Endothelial cell of umbilical vein (primary cell): Measurements from ENCODE around the gene SLC11A2. TPM values are rescaled to one million over a fixed set of nuclear protein-coding genes. Genes with fewer than 3 reads are reported as not detected.

Source experiments
- BruUV-seq: library from RNA; stranded (reverse); fragments of 400-500 nt; replicated peaks from 2 replicates; lab custom pipeline; 2021; lab: Mats Ljungman, UMichigan
- CTCF ChIA-PET: fragments of 300-600, 350-600 bp; sonication (Branson Sonifier 250); formaldehyde crosslinking; loops from one replicate; lab custom pipeline; 2021; ENCODE audit warnings: antibody characterized with exemption, inconsistent platforms; lab: Charles Lee
- POLR2A ChIA-PET: fragments of 300-600, 350-600 bp; sonication (Branson Sonifier 250); formaldehyde crosslinking; loops from one replicate; lab custom pipeline; 2021; ENCODE audit warnings: antibody characterized with exemption, inconsistent platforms; lab: Charles Lee
- DNase-seq: peaks from one replicate; pipeline ENCODE4 v3.0.0-alpha.2; 2011; ENCODE audit warnings: low read depth, low spot score
- FAIRE-seq: peaks from 2 replicates; lab custom pipeline; 2011; peaks lifted over from hg19 to GRCh38; lab: Jason Lieb, UNC
- H2AFZ ChIP-seq: 2 replicates; pipeline ENCODE4 v1.6.0; 2012; ENCODE audit warnings: low read depth, low read length, control low read depth, inconsistent platforms
- H3K27ac ChIP-seq: 2 replicates; pipeline ENCODE4 v1.5.1; 2011; ENCODE audit warnings: low read depth, mild to moderate bottlenecking, control low read depth, low read length, moderate library complexity; ENCODE audit not compliant: insufficient read depth
- H3K27me3 ChIP-seq, 2 experiments: 2 replicates each; pipeline versions ENCODE4 v1.6.0 to v1.6.1; 2011; ENCODE audit warnings: low read length in 2 of 2, mixed read lengths in 1 of 2; ENCODE audit not compliant: control insufficient read depth in 2 of 2, insufficient read depth in 2 of 2
- H3K36me3 ChIP-seq, 2 experiments: 2 replicates in 1 of 2; 3 replicates in 1 of 2; pipeline ENCODE4 v1.5.1; 2011; ENCODE audit warnings: low read length in 2 of 2, mild to moderate bottlenecking in 1 of 2, moderate library complexity in 1 of 2; ENCODE audit not compliant: control insufficient read depth in 2 of 2, insufficient read depth in 2 of 2; ENCODE audit errors: extremely low read depth in 1 of 2
- H3K4me1 ChIP-seq: 3 replicates; pipeline ENCODE4 v1.5.1; 2011; ENCODE audit warnings: mild to moderate bottlenecking, low read length; ENCODE audit not compliant: control insufficient read depth, insufficient read depth; ENCODE audit errors: extremely low read depth
- H3K4me2 ChIP-seq: 2 replicates; pipeline ENCODE4 v1.6.1; 2011; ENCODE audit warnings: low read length, control low read depth, mixed read lengths; ENCODE audit not compliant: insufficient read depth
- H3K4me3 ChIP-seq, 3 experiments: fragments of 200-600 bp in 1 of 3; sonication (generic), shearing (Covaris generic) in 1 of 3; replicated peaks in 1 of 3; 2 replicates each; pipeline ENCODE4 v1.5.1; 2011 to 2016; ENCODE audit warnings: control low read depth in 3 of 3, low read length in 3 of 3, mild to moderate bottlenecking in 2 of 3, inconsistent platforms in 1 of 3, low read depth in 1 of 3, moderate library complexity in 1 of 3; ENCODE audit not compliant: insufficient read depth in 1 of 3
- H3K79me2 ChIP-seq: 2 replicates; pipeline ENCODE4 v1.6.0; 2012; ENCODE audit warnings: low read length, inconsistent platforms; ENCODE audit not compliant: control insufficient read depth, insufficient read depth
- H3K9ac ChIP-seq: replicated peaks from 2 replicates; pipeline ENCODE3; 2011; ENCODE audit warnings: low read length, control low read depth; ENCODE audit not compliant: insufficient read depth; ENCODE audit errors: extremely low read depth
- H3K9me1 ChIP-seq: replicated peaks from 3 replicates; pipeline ENCODE4 v1.6.0; 2011; ENCODE audit warnings: mild to moderate bottlenecking, low read length; ENCODE audit not compliant: control insufficient read depth, insufficient read depth; ENCODE audit errors: extremely low read depth
- H3K9me3 ChIP-seq: replicated peaks from 2 replicates; pipeline ENCODE4 v1.5.1; 2012; ENCODE audit warnings: low read length, inconsistent platforms; ENCODE audit not compliant: control insufficient read depth, insufficient read depth
- H4K20me1 ChIP-seq: replicated peaks from 2 replicates; pipeline ENCODE3; 2011; ENCODE audit warnings: mild to moderate bottlenecking, low read length; ENCODE audit not compliant: control insufficient read depth, insufficient read depth; ENCODE audit errors: extremely low read depth
- EZH2 ChIP-seq: IDR thresholded peaks from 2 replicates; pipeline ENCODE4 v1.6.1; 2012; ENCODE audit warnings: borderline replicate concordance, low read depth, mild to moderate bottlenecking, moderate library complexity, low read length, inconsistent platforms; ENCODE audit not compliant: severe bottlenecking
- FOS ChIP-seq: IDR thresholded peaks from 2 replicates; pipeline ENCODE4 v1.6.1; 2011; ENCODE audit warnings: mild to moderate bottlenecking, low read length, moderate library complexity, borderline replicate concordance; ENCODE audit not compliant: insufficient read depth
- GATA2 ChIP-seq: IDR thresholded peaks from 2 replicates; pipeline ENCODE4 v1.7.0; 2011; ENCODE audit warnings: low read depth, mild to moderate bottlenecking, moderate library complexity, mixed read lengths, low read length; ENCODE audit not compliant: insufficient read length, insufficient read depth
- JUN ChIP-seq: IDR thresholded peaks from 2 replicates; pipeline ENCODE4 v1.6.1; 2011; ENCODE audit warnings: borderline replicate concordance, low read depth; ENCODE audit not compliant: insufficient read length, insufficient read depth
- MYC ChIP-seq: IDR thresholded peaks from one replicate; pipeline ENCODE4 v1.6.1; 2011; ENCODE audit warnings: mild to moderate bottlenecking, low read depth, low read length
- POLR2A ChIP-seq: IDR thresholded peaks from 2 replicates; pipeline ENCODE4 v1.6.1; 2012; ENCODE audit warnings: low read depth, mild to moderate bottlenecking, control low read depth, low read length
- POLR2AphosphoS5 ChIP-seq: IDR thresholded peaks from 2 replicates; pipeline ENCODE4 v1.6.1; 2012; ENCODE audit warnings: low read depth, mild to moderate bottlenecking, control low read depth, low read length, moderate library complexity; ENCODE audit not compliant: insufficient read depth
- dilution Hi-C: fragments of 300-500 bp; cut with MboI; formaldehyde crosslinking; loops from one replicate; pipeline ENCODE4 v1.15.0; 2019; ENCODE audit warnings: low sequenced_read_pairs; ENCODE audit not compliant: extremely low pct_ligation_motif_present
- intact Hi-C: fragments of 100-400 bp; cut with micrococcal nuclease; formaldehyde crosslinking; loops from one replicate; pipeline ENCODE4 v1.10.0; 2022
- polyA plus RNA-seq, 4 experiments: library from polyadenylated mRNA; depleted of rRNA in 3 of 4; stranded (reverse) in 3 of 4; unstranded in 1 of 4; fragments of >200 nt; gene quantifications; 2 replicates each; pipeline versions ENCODE4 v1.2.1 to v1.2.3, GENCODE V29; 2011 to 2012; ENCODE audit warnings: missing spikeins in 1 of 4
- total RNA-seq: library from RNA; stranded (reverse); gene quantifications from 2 replicates; pipeline ENCODE4 v1.2.3, GENCODE V29; 2021
- TF ChIP-seq, protein P1 (sequence below): IDR thresholded peaks from 2 replicates; pipeline ENCODE4 v1.6.1; 2011; ENCODE audit not compliant: insufficient read depth, insufficient read length
- TF ChIP-seq, protein P2 (sequence below), 2 donors: IDR thresholded peaks; 1 replicate in 1 of 2; 2 replicates in 1 of 2; pipeline ENCODE4 v1.5.1; 2011; ENCODE audit warnings: low read length in 2 of 2, mild to moderate bottlenecking in 2 of 2, moderate library complexity in 2 of 2, control low read depth in 1 of 2, inconsistent platforms in 1 of 2, low read depth in 1 of 2; ENCODE audit not compliant: insufficient read depth in 1 of 2; ENCODE audit errors: extremely low read depth in 1 of 2

SLC11A2 gene
- total and polyA plus RNA-seq, 2 donors (not counting 3 experiments of a cell fraction or from before 2014, with no cell fraction given) = 47.5 to 56.4 TPM

DNA sequence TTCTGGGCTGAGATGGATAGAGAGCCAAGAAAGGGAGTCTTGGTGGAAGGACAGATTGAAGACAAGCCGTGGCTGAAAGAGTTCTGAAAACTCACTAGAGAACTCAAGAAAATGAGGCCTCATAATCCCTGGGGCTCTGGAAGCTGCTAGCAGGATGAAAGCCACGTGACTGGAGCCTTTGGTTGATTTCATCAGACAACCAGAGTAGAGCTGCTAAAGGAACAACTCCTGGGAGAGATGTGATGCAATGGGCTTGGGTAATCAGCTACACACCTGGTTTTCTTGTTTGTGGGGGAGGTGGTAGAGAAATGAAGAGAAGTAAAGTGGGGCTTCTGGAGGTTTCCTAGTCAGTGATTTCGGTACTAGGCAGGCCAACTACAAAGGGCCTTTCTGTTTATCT lies 43.8 kb upstream of the SLC11A2 start:
- no peaks in the 10 kb centered on the region for H3K79me2 ChIP-seq
- CTCF ChIA-PET = interaction anchor here (1.7 kb wide), 1 partner anchor 13 kb away, joined by 3 read pairs; no protein-coding TSS in a partner anchor
- FAIRE-seq (no peak), DNase-seq (no peak)
- no peaks in the 10 kb centered on the region for H3K9me3 ChIP-seq
- POLR2A ChIA-PET = no interaction called here
- H3K36me3 ChIP-seq = peaks cover 11 to 29% of the 10 kb centered on the region in 2 experiments
- dilution Hi-C loops = no loop called here
- intact Hi-C loops = no loop called here
- no peaks in the 10 kb centered on the region for H3K4me1 ChIP-seq
- H3K4me3 ChIP-seq = no peak overlapping the region
- H4K20me1 ChIP-seq = no peaks in the 10 kb centered on the region
- no peak overlapping the region for H3K4me2 ChIP-seq
- H3K27me3 ChIP-seq = no peaks in the 10 kb centered on the region
- no peaks in the 10 kb centered on the region for H3K9me1 ChIP-seq
- TF ChIP-seq EZH2 = no peak
- no peak for TF ChIP-seq POLR2AphosphoS5
- TF ChIP-seq, protein P1, sequence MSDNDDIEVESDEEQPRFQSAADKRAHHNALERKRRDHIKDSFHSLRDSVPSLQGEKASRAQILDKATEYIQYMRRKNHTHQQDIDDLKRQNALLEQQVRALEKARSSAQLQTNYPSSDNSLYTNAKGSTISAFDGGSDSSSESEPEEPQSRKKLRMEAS = no peak
- no peak for TF ChIP-seq MYC
- TF ChIP-seq FOS = no peak
- H3K27ac ChIP-seq = no peak overlapping the region
- no peak overlapping the region for H3K9ac ChIP-seq
- BruUV-seq = no TSS peak
- H2AFZ ChIP-seq = no peak overlapping the region

DNA sequence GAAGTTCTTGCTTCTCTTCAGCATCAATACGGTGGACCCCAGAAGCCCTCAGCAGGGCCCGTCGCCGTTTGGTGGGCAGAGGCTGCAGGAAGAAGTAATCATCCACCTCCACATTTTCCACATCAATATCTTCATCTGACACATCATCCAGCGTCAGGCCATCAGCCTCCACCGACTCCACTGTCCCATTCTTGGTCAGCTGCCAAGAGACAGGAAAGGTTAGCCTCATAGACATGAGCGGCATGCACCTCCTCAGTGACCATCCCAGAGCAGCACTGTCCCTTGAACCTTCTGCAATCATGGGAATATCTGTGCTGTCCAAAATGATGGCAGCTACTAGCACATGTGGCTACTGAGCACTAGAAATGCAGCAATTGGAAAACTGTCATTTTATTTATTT lies 41.6 kb upstream of the SLC11A2 start:
- CTCF ChIA-PET = no interaction called here
- no peak for FAIRE-seq
- H3K9me3 ChIP-seq = no peaks in the 10 kb centered on the region
- BruUV-seq = no TSS peak
- H3K9me1 ChIP-seq = no peaks in the 10 kb centered on the region
- no peak overlapping the region for H3K4me2 ChIP-seq
- POLR2A ChIA-PET = no interaction called here
- H3K4me1 ChIP-seq = no peaks in the 10 kb centered on the region
- peaks cover 11 to 38% of the 10 kb centered on the region in 2 experiments for H3K36me3 ChIP-seq
- H3K4me3 ChIP-seq = no peak overlapping the region
- dilution Hi-C loops (no loop called here), intact Hi-C loops (no loop called here)
- H3K9ac ChIP-seq = no peak overlapping the region
- H3K27me3 ChIP-seq = no peaks in the 10 kb centered on the region
- TF ChIP-seq, protein P1 = no peak
- no peak for TF ChIP-seq FOS
- TF ChIP-seq, protein P2, sequence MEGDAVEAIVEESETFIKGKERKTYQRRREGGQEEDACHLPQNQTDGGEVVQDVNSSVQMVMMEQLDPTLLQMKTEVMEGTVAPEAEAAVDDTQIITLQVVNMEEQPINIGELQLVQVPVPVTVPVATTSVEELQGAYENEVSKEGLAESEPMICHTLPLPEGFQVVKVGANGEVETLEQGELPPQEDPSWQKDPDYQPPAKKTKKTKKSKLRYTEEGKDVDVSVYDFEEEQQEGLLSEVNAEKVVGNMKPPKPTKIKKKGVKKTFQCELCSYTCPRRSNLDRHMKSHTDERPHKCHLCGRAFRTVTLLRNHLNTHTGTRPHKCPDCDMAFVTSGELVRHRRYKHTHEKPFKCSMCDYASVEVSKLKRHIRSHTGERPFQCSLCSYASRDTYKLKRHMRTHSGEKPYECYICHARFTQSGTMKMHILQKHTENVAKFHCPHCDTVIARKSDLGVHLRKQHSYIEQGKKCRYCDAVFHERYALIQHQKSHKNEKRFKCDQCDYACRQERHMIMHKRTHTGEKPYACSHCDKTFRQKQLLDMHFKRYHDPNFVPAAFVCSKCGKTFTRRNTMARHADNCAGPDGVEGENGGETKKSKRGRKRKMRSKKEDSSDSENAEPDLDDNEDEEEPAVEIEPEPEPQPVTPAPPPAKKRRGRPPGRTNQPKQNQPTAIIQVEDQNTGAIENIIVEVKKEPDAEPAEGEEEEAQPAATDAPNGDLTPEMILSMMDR (IDR thresholded peaks at IDR 0.05; ENCODE audit: extremely low read depth in 1 of 2, insufficient read depth in 1 of 2, low read depth in 1 of 2, low read length in 2 of 2) = no peak
- TF ChIP-seq GATA2 = no peak
- no peak for TF ChIP-seq EZH2
- no peak for TF ChIP-seq POLR2AphosphoS5
- no peak for TF ChIP-seq MYC
- no peak for TF ChIP-seq JUN
- no peak for TF ChIP-seq POLR2A
- no peak overlapping the region for H2AFZ ChIP-seq
- H3K27ac ChIP-seq = no peak overlapping the region
- H3K79me2 ChIP-seq = no peaks in the 10 kb centered on the region
- H4K20me1 ChIP-seq = no peaks in the 10 kb centered on the region
- no peak for DNase-seq
